GM18868 (cell line): ENCODE measurements around the gene AP3B2.
"Not testable (repeated sequence)": the region's sequence is repeated elsewhere in the genome, so short reads cannot be mapped to it uniquely, and the experiment has no call there.

Experiments used
- ATAC-seq: cut with Tn5 transposase; IDR thresholded peaks from one replicate; pipeline ENCODE4 v1.9.1; 2021; ENCODE audit warnings: mild to moderate bottlenecking, moderate library complexity; ENCODE audit not compliant: unreplicated experiment

The AP3B2 gene

GRCh38 chr15:82650046-82650670 is 59.5 kb downstream of the AP3B2 start:
- no peak for ATAC-seq

GRCh38 chr15:82649226-82649999 is 60.3 kb downstream of the AP3B2 start:
- no peak for ATAC-seq

GRCh38 chr15:82648257-82649103 is 61.2 kb downstream of the AP3B2 start:
- no peak for ATAC-seq

DNA sequence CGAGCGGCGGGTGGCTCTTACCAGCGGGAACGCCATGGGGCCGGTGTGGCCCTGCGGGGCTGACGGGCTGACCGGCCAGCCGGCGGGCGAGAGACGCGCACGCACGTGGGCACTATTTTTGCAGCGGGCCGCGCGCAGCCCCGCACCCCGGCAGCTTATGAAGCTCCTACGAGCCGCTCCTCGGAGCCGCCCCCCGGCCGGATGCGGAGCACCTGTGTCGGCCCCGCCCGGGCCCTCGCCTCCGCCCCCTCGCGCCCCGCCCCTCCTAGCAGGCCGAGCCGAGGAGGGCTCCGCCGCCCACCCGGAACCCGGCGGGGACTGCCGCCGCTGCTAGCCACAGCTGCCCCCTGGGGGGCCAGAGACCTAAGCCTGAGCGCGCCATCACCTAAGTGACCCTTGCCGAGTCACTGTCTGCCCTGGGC is 61.8 kb downstream of the AP3B2 start:
- ATAC-seq: no peak

- no peak for ATAC-seq
Measured at GRCh38 chr15:82647045-82647834, 62.4 kb downstream of the AP3B2 start, which contains the start of gene CPEB1. CPEB1 (minus strand) TSS chr15:82647363; CDS start chr15:82628459, 18,904 bp downstream.

DNA sequence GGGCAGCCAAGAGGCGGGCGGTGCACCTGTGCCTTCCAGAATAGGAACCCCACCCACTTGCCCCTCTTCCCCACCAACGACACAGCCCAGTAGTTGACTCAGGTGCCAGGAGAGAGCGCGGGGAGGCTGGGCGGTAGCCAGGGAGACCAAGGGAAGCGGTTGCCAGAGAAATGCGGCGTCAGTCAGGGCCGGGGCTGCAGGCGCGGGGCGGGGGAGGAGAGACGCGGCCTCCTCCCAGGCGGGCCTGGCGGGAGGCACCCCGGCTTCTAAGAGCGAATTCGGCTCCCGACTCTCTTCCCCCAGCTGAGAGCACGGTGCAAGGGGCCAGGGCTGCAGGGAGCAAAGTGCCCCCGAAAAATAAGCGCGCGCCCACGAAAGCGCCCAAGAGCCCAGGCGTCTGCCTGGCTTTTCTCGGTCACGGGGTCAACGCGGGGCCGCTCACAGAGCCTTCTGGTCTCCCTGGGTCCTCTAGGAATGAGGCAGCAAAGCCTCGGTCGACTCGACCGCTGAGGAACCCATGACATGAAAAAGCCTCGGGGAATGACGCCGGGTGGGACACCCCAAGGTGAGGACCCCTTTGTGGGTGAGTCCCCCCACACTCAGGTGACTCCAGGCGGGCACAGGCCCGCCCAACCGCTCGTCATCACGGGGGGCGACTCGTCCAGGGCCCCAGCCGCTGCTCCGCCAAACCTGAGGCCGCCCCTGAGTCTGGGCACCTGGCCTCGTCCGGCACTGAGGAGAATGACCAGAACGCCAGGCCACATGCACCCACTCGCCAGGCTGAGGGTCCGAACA is 63.2 kb downstream of the AP3B2 start:
- no peak for ATAC-seq

DNA sequence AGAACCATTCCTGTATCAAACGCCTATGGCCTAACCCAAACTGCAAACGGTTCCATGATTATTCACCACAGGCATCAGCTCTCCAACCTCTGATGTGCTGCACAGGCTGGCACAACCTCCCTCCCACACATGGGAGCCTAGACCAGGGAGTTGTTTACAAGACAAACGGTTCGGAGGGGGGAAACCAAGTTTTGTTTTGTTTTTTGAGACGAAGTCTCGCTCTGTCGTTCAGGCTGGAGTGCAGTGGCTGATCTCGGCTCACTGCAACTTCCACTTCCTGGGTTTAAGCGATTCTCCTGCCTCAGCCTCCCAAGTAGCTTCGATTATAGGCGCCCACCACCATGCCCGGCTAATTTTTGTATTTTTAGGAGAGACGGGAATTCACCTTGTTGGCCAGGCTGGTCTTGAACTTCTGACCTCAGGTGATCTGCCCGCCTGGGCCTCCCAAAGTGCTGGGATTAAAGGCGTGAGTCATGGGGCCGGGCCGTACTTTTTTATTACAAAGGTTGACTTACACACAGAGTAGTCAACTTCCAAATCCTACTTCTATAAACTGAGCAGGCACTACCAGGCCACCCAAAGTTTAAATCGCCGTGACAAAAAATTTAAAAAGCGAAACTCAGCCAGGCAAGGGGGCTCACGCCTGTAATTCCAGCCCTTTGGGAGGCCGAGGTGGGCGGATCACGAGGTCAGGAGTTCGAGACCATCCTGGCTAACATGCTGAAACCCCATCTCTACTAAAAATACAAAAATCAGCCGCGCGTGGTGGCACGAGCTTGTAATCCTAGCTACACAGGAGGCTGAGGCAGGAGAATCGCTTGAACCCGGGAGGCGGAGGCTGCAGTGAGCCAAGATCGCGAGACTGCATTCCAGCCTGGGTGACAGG is 64.5 kb downstream of the AP3B2 start:
- not testable (repeated sequence) for ATAC-seq

- no peak for ATAC-seq
Measured at GRCh38 chr15:82643992-82644391, 65.7 kb downstream of the AP3B2 start.

DNA sequence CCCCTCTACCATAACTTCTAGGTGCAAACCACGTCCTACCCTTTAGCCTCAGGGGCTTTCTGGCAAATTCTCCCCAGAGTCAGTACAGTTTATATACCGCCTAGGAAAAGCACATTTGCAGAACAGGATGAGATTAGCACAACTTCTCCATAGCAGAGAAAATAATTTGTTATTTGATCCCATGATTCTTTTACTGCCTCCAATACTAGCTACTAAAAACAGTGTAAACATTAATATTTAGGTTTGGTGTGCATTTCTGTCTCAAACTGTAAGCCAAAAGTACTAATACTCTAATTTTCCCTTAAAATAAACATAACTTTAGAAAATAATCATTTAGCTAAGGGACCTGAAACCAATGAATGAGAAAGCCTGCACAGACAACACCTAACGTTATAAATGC is 67.0 kb downstream of the AP3B2 start:
- no peak for ATAC-seq

GRCh38 chr15:82641129-82641798 is 68.4 kb downstream of the AP3B2 start:
- ATAC-seq: no peak

DNA sequence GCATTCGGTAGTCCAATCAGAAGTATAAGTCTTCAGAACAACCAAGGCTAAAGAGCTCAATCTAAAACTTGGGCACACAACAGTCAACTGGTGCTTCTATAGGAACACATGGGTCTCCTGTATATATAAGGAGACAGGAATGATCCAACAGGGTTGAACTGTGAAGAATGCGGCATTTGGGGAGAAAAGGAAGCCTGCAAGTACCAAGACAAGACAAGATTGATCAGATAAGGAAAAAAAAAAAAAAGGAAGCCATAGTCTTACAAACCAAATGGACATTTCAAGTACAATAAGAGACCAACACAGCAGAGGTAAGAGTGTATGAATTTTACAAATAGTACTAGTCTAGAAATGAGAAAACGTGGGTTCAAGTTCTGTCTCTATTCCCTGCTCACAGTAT is 69.0 kb downstream of the AP3B2 start:
- ATAC-seq: no peak

DNA sequence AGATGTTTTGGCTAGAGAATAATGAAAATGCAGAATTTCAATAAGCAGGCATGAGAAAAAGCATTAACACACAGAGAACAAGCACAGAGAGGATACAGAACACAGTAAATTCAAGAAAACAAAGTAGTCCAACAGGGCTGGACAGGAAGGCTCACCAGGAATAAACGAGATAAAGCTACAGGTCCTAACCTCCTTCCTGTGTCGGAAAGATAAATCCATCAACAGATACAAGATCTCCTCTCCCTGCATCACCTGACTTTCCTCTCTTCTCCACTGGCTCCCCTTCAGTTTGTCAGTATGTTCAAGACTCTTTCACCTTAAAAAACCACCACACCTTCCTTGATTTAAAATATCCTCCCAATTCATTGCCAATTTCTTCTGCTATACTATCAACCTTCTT is 73.9 kb downstream of the AP3B2 start:
- ATAC-seq: no peak

GRCh38 chr15:82630033-82630432 is 79.6 kb downstream of the AP3B2 start:
- ATAC-seq: no peak

- ATAC-seq: no peak
Measured at GRCh38 chr15:82625136-82625535, 84.5 kb downstream of the AP3B2 start.

DNA sequence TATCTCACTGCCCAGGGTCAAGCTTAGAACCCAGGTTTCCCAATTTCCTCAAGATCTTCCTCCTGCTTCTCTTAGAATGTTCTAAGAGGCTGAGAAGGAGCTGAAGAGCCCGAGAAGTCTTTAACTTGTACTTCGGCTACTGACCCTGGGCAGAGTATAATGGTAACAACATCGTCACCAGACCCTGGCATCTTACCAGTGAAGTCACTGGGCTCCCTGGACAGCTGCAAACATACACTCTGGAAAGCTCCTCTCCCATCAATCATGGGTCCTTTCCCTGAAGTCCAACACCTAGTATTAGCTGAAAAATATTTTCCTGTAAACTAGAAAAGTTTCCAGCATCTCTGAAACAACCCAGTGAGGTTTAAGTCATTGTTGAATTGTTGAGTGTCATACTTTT is 85.2 kb downstream of the AP3B2 start:
- ATAC-seq: no peak

DNA sequence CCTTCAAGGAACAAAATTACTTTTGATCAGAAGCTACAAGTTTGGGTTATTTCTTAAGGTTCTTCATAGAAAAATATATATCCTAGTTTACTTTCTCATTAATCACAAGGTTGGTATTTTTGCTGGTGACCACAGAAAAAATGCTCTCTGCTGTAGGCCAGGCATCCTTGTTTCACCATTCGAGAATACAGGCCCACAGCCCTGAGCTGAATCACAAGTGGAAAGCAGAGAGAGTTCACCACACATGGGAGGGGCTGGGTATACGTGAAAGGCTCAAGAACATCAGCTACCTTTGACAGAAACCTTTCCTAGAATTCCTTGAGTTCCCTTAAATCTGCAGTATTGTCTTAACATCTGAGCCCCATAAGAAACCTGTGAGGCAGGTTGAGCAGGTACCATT is 85.7 kb downstream of the AP3B2 start:
- ATAC-seq: no peak

DNA sequence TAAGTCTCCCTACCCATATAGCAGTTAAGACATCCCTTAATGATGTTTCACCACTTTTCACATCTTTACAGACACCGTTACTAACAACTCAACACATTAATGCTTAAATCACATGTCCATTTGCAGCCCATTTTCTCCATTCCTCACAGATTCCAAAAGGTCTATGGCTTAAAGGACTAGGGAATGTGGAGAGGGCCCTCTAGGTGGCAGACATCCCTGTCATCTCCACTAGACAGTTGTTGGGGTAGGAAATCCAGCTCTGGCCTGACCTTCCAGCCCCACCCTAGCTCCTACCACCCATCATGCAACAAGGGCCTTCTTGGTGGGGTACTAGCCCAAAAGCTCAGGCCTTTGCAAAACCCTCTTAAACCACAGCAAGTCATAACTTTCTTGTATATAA is 87.7 kb downstream of the AP3B2 start:
- no peak for ATAC-seq

DNA sequence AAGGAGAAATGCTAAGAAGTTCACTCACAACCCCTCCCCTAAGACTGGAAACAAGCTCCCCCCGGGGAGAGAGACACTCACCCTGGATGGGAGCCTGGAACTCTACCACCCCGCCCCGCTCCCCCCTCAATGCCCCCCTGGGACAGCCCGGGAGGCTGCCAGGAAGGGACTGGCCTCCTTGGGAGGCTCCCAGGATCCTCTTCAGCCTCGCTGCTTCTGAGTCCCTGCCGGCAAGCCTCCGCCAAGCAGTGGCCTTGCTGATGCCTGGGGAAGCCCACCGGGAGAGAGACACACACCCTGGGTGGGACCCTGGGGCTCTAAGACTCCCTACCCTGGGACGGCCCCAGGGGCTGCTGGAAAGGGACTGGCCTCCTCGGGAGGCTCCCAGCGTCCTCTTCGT is 95.9 kb downstream of the AP3B2 start:
- no peak for ATAC-seq
